ENCODE measurements around the gene MESP1. TPM values are rescaled to one million over a fixed set of nuclear protein-coding genes. Genes with fewer than 3 reads are reported as not detected.

Gene MESP1
- total and polyA plus RNA-seq, 2 of the 4 experiments (the other 2 are of a cell fraction): under 0.01 to 0.10 TPM

- Histone ChIP-seq H3K9ac (ENCODE audit: low read depth, low read length) (no peak overlapping the region), H3K27me3 (ENCODE audit: control insufficient read depth, insufficient read depth, low read length) (peaks cover 39% of the 10 kb centered on the region), H4K8ac (ENCODE audit: low read depth in 2 of 2, low read length in 2 of 2) (peak overlapping the region in 1 of 2 experiments; percentile 49; a peak in 1 of 4 replicates), H3K14ac (replicated peaks; ENCODE audit: low read depth, low read length) (no peak overlapping the region; the same call in 1 of the 2 replicates), H3K23ac (ENCODE audit: low read depth, low read length) (no peak overlapping the region), H2BK120ac (ENCODE audit: low read depth, low read length) (no peak overlapping the region), H2BK20ac (ENCODE audit: low read depth, low read length) (no peak overlapping the region), H2BK5ac (ENCODE audit: low read depth, low read length, poor library complexity, severe bottlenecking) (no peak overlapping the region), H3K56ac (ENCODE audit: extremely low read depth, insufficient read depth, low read length) (no peak overlapping the region), H3K9me1 (ENCODE audit: insufficient read depth, low read length) (no peaks in the 10 kb centered on the region), H3K4me3 (ENCODE audit: insufficient read depth, low read depth, low read length) (no peak overlapping the region), H3K4me1 (ENCODE audit: control insufficient read depth, insufficient read depth, low read length) (no peaks in the 10 kb centered on the region), H3K4ac (ENCODE audit: low read depth, low read length) (no peak overlapping the region), H3K9me3 (ENCODE audit: control insufficient read depth, insufficient read depth, low read length) (no peaks in the 10 kb centered on the region), H2BK15ac (ENCODE audit: low read depth, low read length) (no peak overlapping the region), H4K20me1 (ENCODE audit: insufficient read depth, low read length) (no peaks in the 10 kb centered on the region), H3K79me1 (ENCODE audit: low read depth in 1 of 2, low read length in 2 of 2) (no peaks in the 10 kb centered on the region), H3K18ac (ENCODE audit: low read depth, low read length) (no peak overlapping the region), H4K91ac (ENCODE audit: insufficient read depth, low read depth, low read length) (no peak overlapping the region), H2AK5ac (ENCODE audit: low read depth, low read length) (no peak overlapping the region), H4K5ac (ENCODE audit: low read depth, low read length) (no peak overlapping the region), H3K36me3 (ENCODE audit: control insufficient read depth, insufficient read depth, low read length) (no peaks in the 10 kb centered on the region), H3K4me2 (ENCODE audit: low read depth, low read length) (no peak overlapping the region), H2AFZ (replicated peaks; ENCODE audit: low read length, poor library complexity) (peak overlapping the region; percentile 91), H2AK9ac (replicated peaks; ENCODE audit: low read depth, low read length, poor library complexity) (peak overlapping the region; percentile 94), H3K27ac (ENCODE audit: insufficient read depth, low read length) (no peak overlapping the region)
- ATAC-seq (ENCODE audit: low read depth) (peak; percentile 95), DNase-seq (peak; percentile 71)
- BruUV-seq (replicated peaks): no TSS peak
- ChIA-PET POLR2A (ENCODE audit: unreplicated experiment) (no interaction called here), CTCF (interaction anchor here (0.6 to 1.6 kb wide), 9 partner anchors 8 to 151 kb away, joined by 3 to 17 read pairs (median 3); partner anchors contain the start of gene MESP1)
- dilution Hi-C loops (cut with HindIII; ENCODE audit: low sequenced_read_pairs, unreplicated experiment): no loop called here
- in situ Hi-C loops (cut with MboI; ENCODE audit: low sequenced_read_pairs): no loop called here
- peak; percentile 84 for TF ChIP-seq RAD21 (IDR thresholded peaks at IDR 0.05; ENCODE audit: low read length)
- TF ChIP-seq CTCF (conservative IDR thresholded peaks at IDR 0.05; ENCODE audit: low read depth, low read length): peak; percentile 89
- no peak for TF ChIP-seq CEBPB (IDR thresholded peaks at IDR 0.05; ENCODE audit: low read depth, low read length)
- peak; percentile 66 for TF ChIP-seq SMC3 (IDR thresholded peaks at IDR 0.05; ENCODE audit: low read depth, low read length)
- no peak for TF ChIP-seq NFE2L2 (IDR thresholded peaks at IDR 0.05; ENCODE audit: low read depth, low read length)
- WGBS, 2 experiments (ENCODE audit: extremely low coverage in 2 of 2, insufficient read length in 1 of 2): 0% methylated on average over 2 of the region's 8 CpGs; no CpG with 5 or more reads in 1 of the 2 experiments
- intact Hi-C loops (cut with micrococcal nuclease): loop anchor here (1.0 to 5.0 kb wide), 5 partner anchors 88 to 347 kb away; no protein-coding TSS in a partner anchor
These were observed 10.9 kb downstream of the MESP1 start for GRCh38 chr15:89740137-89740536.
